ENCODE measurements around the gene RPS27. TPM values are rescaled to one million over a fixed set of nuclear protein-coding genes. Genes with fewer than 3 reads are reported as not detected.
"Not testable (repeated sequence)": the region's sequence is repeated elsewhere in the genome, so short reads cannot be mapped to it uniquely, and the experiment has no call there.

The RPS27 gene
- total and polyA plus RNA-seq, 4 donors = 1,054 to 4,447 (median 1,621) TPM

DNA sequence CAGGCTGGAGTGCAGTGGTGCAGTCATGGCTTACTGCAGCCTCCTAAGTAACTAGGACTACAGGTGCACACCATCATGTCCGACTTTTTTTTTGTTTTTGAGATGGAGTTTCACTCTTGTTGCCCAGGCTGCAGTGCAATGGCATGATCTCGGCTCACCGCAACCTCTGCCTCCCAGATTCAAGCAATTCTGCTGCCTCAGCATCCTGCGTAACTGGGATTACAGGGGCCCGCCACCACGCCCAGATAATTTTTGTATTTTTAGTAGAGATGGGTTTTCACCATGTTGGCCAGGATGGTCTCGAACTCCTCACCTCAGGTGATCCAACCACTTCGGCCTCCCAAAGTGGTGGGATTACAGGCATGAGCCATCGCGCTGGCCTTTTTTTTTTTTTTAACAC lies 6.3 kb downstream of the RPS27 start:
- H3K27me3 ChIP-seq (ENCODE audit: control insufficient read depth, insufficient read depth, low read length); H3K4me1 ChIP-seq (ENCODE audit: control insufficient read depth, insufficient read depth, low read length); H3K4me3 ChIP-seq (ENCODE audit: low read depth, low read length); H3K9me3 ChIP-seq (ENCODE audit: control insufficient read depth, insufficient read depth, low read length); DNase-seq (ENCODE audit: low read depth in 4 of 6, low spot score in 6 of 6); H3K27ac ChIP-seq (ENCODE audit: low read depth, low read length): not testable (repeated sequence)
- 89% methylated on average over 3 of the region's 10 CpGs for WGBS (ENCODE audit: insufficient coverage)
- H3K36me3 ChIP-seq (ENCODE audit: control insufficient read depth, insufficient read depth, low read length) = peaks cover 42% of the 10 kb centered on the region

DNA sequence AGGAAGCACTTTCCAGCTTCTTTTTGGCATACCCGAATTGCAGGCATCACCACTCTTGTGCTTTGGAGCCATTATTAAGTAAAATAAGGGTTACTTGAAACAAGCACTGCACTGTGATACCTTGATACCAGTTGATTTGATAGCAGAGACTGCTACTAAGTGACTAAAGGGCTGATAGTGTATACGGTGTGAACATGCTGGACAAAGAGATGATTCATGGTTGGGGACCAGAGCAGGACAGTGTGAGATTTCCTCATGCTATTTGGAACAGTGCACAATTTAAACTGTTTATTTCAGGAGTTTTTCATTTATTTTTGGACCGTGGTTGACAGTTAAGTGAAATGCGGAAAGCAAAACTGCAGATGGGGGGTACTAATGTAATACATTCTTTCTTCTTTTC lies 9.9 kb downstream of the RPS27 start:
- Histone ChIP-seq H3K27me3 (ENCODE audit: control insufficient read depth, insufficient read depth, low read length) (no peaks in the 10 kb centered on the region), H3K9me3 (ENCODE audit: control insufficient read depth, insufficient read depth, low read length) (no peaks in the 10 kb centered on the region), H3K4me3 (ENCODE audit: low read depth, low read length) (no peak overlapping the region), H3K27ac (ENCODE audit: low read depth, low read length) (no peak overlapping the region), H3K4me1 (ENCODE audit: control insufficient read depth, insufficient read depth, low read length) (no peaks in the 10 kb centered on the region), H3K36me3 (ENCODE audit: control insufficient read depth, insufficient read depth, low read length) (peaks cover 9% of the 10 kb centered on the region)
- 73% methylated on average over 1 of the region's 4 CpGs for WGBS (ENCODE audit: insufficient coverage)
- DNase-seq (ENCODE audit: low read depth in 4 of 6, low spot score in 6 of 6) = no peak

DNA sequence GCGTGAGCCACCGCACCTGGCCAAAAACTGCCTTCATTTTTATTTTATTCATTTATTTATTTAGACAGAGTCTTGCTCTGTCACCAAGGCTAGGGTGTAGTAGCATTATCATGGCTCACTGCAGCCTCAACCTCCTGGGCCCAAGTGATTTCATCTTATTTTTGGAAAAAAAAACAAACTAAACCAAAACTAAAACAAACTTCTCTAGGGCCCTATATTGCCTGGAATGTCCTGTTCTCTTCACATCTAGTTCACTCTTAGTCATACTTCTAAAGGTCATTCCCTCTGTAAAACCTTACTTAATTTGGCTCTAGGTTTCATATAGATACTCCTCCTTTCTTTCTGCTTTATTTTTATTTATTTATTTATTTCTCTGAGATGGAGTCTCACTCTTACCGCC lies 15.6 kb downstream of the RPS27 start:
- no CpG with 5 or more reads among the region's 3 CpGs for WGBS (ENCODE audit: insufficient coverage)
- H3K27ac ChIP-seq (ENCODE audit: low read depth, low read length) = no peak overlapping the region
- H3K9me3 ChIP-seq (ENCODE audit: control insufficient read depth, insufficient read depth, low read length) = no peaks in the 10 kb centered on the region
- H3K27me3 ChIP-seq (ENCODE audit: control insufficient read depth, insufficient read depth, low read length) = no peaks in the 10 kb centered on the region
- no peaks in the 10 kb centered on the region for H3K4me1 ChIP-seq (ENCODE audit: control insufficient read depth, insufficient read depth, low read length)
- H3K4me3 ChIP-seq (ENCODE audit: low read depth, low read length) = no peak overlapping the region
- H3K36me3 ChIP-seq (ENCODE audit: control insufficient read depth, insufficient read depth, low read length) = no peaks in the 10 kb centered on the region
- no peak for DNase-seq (ENCODE audit: low read depth in 4 of 6, low spot score in 6 of 6)

- no peak overlapping the region for H3K27ac ChIP-seq (ENCODE audit: low read depth, low read length)
- no peaks in the 10 kb centered on the region for H3K36me3 ChIP-seq (ENCODE audit: control insufficient read depth, insufficient read depth, low read length)
- H3K4me1 ChIP-seq (ENCODE audit: control insufficient read depth, insufficient read depth, low read length) = no peaks in the 10 kb centered on the region
- DNase-seq (ENCODE audit: low read depth in 4 of 6, low spot score in 6 of 6) = no peak
- no peaks in the 10 kb centered on the region for H3K9me3 ChIP-seq (ENCODE audit: control insufficient read depth, insufficient read depth, low read length)
- WGBS (ENCODE audit: insufficient coverage) = 100% methylated on average over 1 of the region's 1 CpG
- no peak overlapping the region for H3K4me3 ChIP-seq (ENCODE audit: low read depth, low read length)
- H3K27me3 ChIP-seq (ENCODE audit: control insufficient read depth, insufficient read depth, low read length) = no peaks in the 10 kb centered on the region
Measured at GRCh38 chr1:154012129-154012528, 21.6 kb downstream of the RPS27 start.

GRCh38 chr1:154012543-154012942 lies 22.0 kb downstream of the RPS27 start:
- not testable (repeated sequence) for H3K27me3 ChIP-seq (ENCODE audit: control insufficient read depth, insufficient read depth, low read length); H3K4me1 ChIP-seq (ENCODE audit: control insufficient read depth, insufficient read depth, low read length); H3K36me3 ChIP-seq (ENCODE audit: control insufficient read depth, insufficient read depth, low read length); H3K27ac ChIP-seq (ENCODE audit: low read depth, low read length); DNase-seq (ENCODE audit: low read depth in 4 of 6, low spot score in 6 of 6); H3K9me3 ChIP-seq (ENCODE audit: control insufficient read depth, insufficient read depth, low read length); H3K4me3 ChIP-seq (ENCODE audit: low read depth, low read length)
- 94% methylated on average over 9 of the region's 14 CpGs for WGBS (ENCODE audit: insufficient coverage)

GRCh38 chr1:154014154-154014907 lies 23.8 kb downstream of the RPS27 start:
- 81% methylated on average over 2 of the region's 3 CpGs for WGBS (ENCODE audit: insufficient coverage)
- no peaks in the 10 kb centered on the region for H3K36me3 ChIP-seq (ENCODE audit: control insufficient read depth, insufficient read depth, low read length)

DNA sequence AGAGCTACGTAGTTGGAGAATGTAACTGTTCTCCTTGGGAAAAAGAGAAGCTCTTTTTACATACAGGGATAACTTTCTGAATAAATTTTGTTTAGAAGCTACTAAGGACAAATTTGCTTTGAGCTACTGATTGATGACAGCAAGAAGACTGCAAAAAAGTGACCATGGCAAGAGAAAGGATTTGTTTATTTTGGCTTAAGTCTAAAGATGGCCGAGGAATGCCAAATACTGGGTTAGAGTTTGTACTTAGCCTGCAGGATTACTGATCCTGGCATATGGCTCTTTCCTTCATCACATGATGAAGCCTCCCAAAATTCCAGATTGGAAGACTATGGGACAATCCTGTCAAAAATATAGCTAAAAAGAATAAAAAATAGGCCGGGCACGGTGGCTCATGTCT lies 28.7 kb downstream of the RPS27 start:
- H3K36me3 ChIP-seq (ENCODE audit: control insufficient read depth, insufficient read depth, low read length) = no peaks in the 10 kb centered on the region
- no peak overlapping the region for H3K4me3 ChIP-seq (ENCODE audit: low read depth, low read length)
- no peaks in the 10 kb centered on the region for H3K4me1 ChIP-seq (ENCODE audit: control insufficient read depth, insufficient read depth, low read length)
- no peak for DNase-seq (ENCODE audit: low read depth in 4 of 6, low spot score in 6 of 6)
- H3K27ac ChIP-seq (ENCODE audit: low read depth, low read length) = no peak overlapping the region
- no CpG with 5 or more reads among the region's 4 CpGs for WGBS (ENCODE audit: insufficient coverage)
- no peaks in the 10 kb centered on the region for H3K27me3 ChIP-seq (ENCODE audit: control insufficient read depth, insufficient read depth, low read length)
- H3K9me3 ChIP-seq (ENCODE audit: control insufficient read depth, insufficient read depth, low read length) = no peaks in the 10 kb centered on the region

More at GRCh38 chr1:154014154-154014907, 23.8 kb downstream of the RPS27 start:
- Histone ChIP-seq H3K9me3 (ENCODE audit: control insufficient read depth, insufficient read depth, low read length) (no peaks in the 10 kb centered on the region), H3K4me1 (ENCODE audit: control insufficient read depth, insufficient read depth, low read length) (no peaks in the 10 kb centered on the region), H3K27me3 (ENCODE audit: control insufficient read depth, insufficient read depth, low read length) (no peaks in the 10 kb centered on the region), H3K4me3 (ENCODE audit: low read depth, low read length) (no peak overlapping the region), H3K27ac (ENCODE audit: low read depth, low read length) (no peak overlapping the region)
- DNase-seq (ENCODE audit: low read depth in 4 of 6, low spot score in 6 of 6) = no peak

GRCh38 chr1:154019940-154020339 lies 29.4 kb downstream of the RPS27 start:
- no peak for DNase-seq (ENCODE audit: low read depth in 4 of 6, low spot score in 6 of 6)

DNA sequence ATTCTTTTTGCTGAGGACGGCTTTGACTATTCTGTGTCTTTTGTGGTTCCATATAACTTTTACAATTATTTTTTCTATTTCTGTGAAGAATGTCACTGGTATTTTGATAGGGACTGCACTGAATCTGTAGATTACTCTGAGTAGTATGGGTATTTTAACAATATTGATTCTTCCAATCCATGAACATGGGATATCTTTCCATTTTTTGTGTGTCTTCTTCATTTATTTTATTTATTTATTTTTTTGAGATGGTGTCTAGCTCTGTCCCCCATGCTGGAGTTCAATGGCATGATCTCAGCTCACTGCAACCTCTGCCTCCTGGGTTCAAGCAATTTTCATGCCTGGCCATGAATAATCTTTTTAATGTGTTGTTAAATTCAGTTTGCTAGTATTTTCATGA lies 43.1 kb downstream of the RPS27 start:
- not testable (repeated sequence) for H3K9me3 ChIP-seq (ENCODE audit: control insufficient read depth, insufficient read depth, low read length); DNase-seq (ENCODE audit: low read depth in 4 of 6, low spot score in 6 of 6); H3K27ac ChIP-seq (ENCODE audit: low read depth, low read length); H3K27me3 ChIP-seq (ENCODE audit: control insufficient read depth, insufficient read depth, low read length); H3K4me1 ChIP-seq (ENCODE audit: control insufficient read depth, insufficient read depth, low read length); H3K36me3 ChIP-seq (ENCODE audit: control insufficient read depth, insufficient read depth, low read length); H3K4me3 ChIP-seq (ENCODE audit: low read depth, low read length)
- WGBS (ENCODE audit: insufficient coverage) = no CpG with 5 or more reads among the region's 1 CpG

More at GRCh38 chr1:154019940-154020339, 29.4 kb downstream of the RPS27 start:
- Histone ChIP-seq H3K4me3 (ENCODE audit: low read depth, low read length) (no peak overlapping the region), H3K4me1 (ENCODE audit: control insufficient read depth, insufficient read depth, low read length) (no peaks in the 10 kb centered on the region), H3K27me3 (ENCODE audit: control insufficient read depth, insufficient read depth, low read length) (no peaks in the 10 kb centered on the region), H3K27ac (ENCODE audit: low read depth, low read length) (no peak overlapping the region), H3K9me3 (ENCODE audit: control insufficient read depth, insufficient read depth, low read length) (no peaks in the 10 kb centered on the region), H3K36me3 (ENCODE audit: control insufficient read depth, insufficient read depth, low read length) (no peaks in the 10 kb centered on the region)
- 83% methylated on average over 1 of the region's 1 CpG for whole genome bisulfite sequencing (ENCODE audit: insufficient coverage)
